ENCODE measurements around the gene SLC6A18. TPM values are rescaled to one million over a fixed set of nuclear protein-coding genes. Genes with fewer than 3 reads are reported as not detected.

SLC6A18 gene
- polyA plus RNA-seq, 1 of the 3 experiments (the other 2 are of a cell fraction) = not detected

DNA sequence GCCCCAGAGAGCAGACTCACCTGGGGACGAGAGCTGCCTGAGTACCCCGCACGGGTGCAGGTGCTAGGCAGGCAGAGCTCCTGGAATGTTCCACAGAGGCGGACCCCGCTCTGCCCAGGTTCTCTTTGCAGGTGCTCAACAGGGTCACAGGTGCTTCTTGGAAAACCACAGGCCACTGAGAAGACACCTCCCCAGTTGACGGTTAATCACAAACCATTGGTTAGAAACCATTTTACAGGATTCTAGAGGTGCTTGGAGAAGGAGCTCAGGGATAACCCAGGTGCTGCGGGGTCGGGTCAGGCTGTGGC lies 41.1 kb upstream of the SLC6A18 start:
- Histone ChIP-seq H3F3A (replicated peaks; ENCODE audit: insufficient read depth) (peaks cover 6% of the 10 kb centered on the region), H3K36me3 (replicated peaks in 1 of 2; ENCODE audit: control insufficient read depth in 1 of 2, insufficient read depth in 2 of 2, low read length in 1 of 2) (no peaks in the 10 kb centered on the region), H3K4me1 (ENCODE audit: control insufficient read depth in 1 of 2, insufficient read depth in 2 of 2, low read depth in 1 of 2, low read length in 1 of 2) (peaks cover 0 to 20% of the 10 kb centered on the region in 2 experiments; a peak in 1 of 4 replicates), H3K79me2 (ENCODE audit: insufficient read depth) (no peaks in the 10 kb centered on the region), H3K4me3 (ENCODE audit: low read depth in 2 of 2, low read length in 1 of 2) (no peak overlapping the region), H3K27me3 (ENCODE audit: insufficient read depth) (0 out of 2 replicates have a peak, but pooled peaks cover 3% of the 10 kb centered on the region), H3K9me3 (no peaks in the 10 kb centered on the region), H4K20me1 (ENCODE audit: insufficient read depth) (no peaks in the 10 kb centered on the region), H3K9ac (no peak overlapping the region), H2AFZ (ENCODE audit: low read depth) (no peak overlapping the region), H3K4me2 (no peak overlapping the region), H3K9me2 (no peaks in the 10 kb centered on the region), H3K27ac (ENCODE audit: low read depth in 2 of 2, low read length in 1 of 2) (no peak overlapping the region)
- no peak for DNase-seq
- WGBS (ENCODE audit: low lambda C conversion rate) = 90% methylated on average over 3 of the region's 8 CpGs
- CTCF ChIA-PET = interaction anchor here (1.1 to 6.5 kb wide), 5 partner anchors 10 to 459 kb away, joined by 3 to 76 read pairs (median 3); no protein-coding TSS in a partner anchor
- POLR2A ChIA-PET = no interaction called here
- no peak for TF ChIP-seq TAF1 (IDR thresholded peaks at IDR 0.05; ENCODE audit: borderline replicate concordance, low read depth, low read length)
- TF ChIP-seq, protein P1, sequence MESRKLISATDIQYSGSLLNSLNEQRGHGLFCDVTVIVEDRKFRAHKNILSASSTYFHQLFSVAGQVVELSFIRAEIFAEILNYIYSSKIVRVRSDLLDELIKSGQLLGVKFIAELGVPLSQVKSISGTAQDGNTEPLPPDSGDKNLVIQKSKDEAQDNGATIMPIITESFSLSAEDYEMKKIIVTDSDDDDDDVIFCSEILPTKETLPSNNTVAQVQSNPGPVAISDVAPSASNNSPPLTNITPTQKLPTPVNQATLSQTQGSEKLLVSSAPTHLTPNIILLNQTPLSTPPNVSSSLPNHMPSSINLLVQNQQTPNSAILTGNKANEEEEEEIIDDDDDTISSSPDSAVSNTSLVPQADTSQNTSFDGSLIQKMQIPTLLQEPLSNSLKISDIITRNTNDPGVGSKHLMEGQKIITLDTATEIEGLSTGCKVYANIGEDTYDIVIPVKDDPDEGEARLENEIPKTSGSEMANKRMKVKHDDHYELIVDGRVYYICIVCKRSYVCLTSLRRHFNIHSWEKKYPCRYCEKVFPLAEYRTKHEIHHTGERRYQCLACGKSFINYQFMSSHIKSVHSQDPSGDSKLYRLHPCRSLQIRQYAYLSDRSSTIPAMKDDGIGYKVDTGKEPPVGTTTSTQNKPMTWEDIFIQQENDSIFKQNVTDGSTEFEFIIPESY (IDR thresholded peaks at IDR 0.05; ENCODE audit: borderline replicate concordance, low read depth) = no peak
- TF ChIP-seq RXRA (IDR thresholded peaks at IDR 0.05; ENCODE audit: borderline replicate concordance, low read depth) = no peak
- TF ChIP-seq SIN3A (IDR thresholded peaks at IDR 0.05; ENCODE audit: borderline replicate concordance, low read depth, low read length) = no peak
- no peak for TF ChIP-seq REST (IDR thresholded peaks at IDR 0.05; ENCODE audit: low read depth, low read length)
- TF ChIP-seq POLR2AphosphoS5 (IDR thresholded peaks at IDR 0.05; ENCODE audit: low read depth, low read length) = no peak
- TF ChIP-seq, protein P2, sequence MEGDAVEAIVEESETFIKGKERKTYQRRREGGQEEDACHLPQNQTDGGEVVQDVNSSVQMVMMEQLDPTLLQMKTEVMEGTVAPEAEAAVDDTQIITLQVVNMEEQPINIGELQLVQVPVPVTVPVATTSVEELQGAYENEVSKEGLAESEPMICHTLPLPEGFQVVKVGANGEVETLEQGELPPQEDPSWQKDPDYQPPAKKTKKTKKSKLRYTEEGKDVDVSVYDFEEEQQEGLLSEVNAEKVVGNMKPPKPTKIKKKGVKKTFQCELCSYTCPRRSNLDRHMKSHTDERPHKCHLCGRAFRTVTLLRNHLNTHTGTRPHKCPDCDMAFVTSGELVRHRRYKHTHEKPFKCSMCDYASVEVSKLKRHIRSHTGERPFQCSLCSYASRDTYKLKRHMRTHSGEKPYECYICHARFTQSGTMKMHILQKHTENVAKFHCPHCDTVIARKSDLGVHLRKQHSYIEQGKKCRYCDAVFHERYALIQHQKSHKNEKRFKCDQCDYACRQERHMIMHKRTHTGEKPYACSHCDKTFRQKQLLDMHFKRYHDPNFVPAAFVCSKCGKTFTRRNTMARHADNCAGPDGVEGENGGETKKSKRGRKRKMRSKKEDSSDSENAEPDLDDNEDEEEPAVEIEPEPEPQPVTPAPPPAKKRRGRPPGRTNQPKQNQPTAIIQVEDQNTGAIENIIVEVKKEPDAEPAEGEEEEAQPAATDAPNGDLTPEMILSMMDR (IDR thresholded peaks at IDR 0.05) = no peak
- no peak for TF ChIP-seq MAX (IDR thresholded peaks at IDR 0.05; ENCODE audit: low read depth)
- TF ChIP-seq NRF1 (IDR thresholded peaks at IDR 0.05; ENCODE audit: low read depth, low read length) = no peak
- no peak for TF ChIP-seq FOXJ3 (CRISPR knock-in tag; IDR thresholded peaks at IDR 0.05)
- no peak for TF ChIP-seq GATA2 (CRISPR knock-in tag; IDR thresholded peaks at IDR 0.05)
- no peak for TF ChIP-seq TCF12 (IDR thresholded peaks at IDR 0.05)
- TF ChIP-seq GABPA (IDR thresholded peaks at IDR 0.05; ENCODE audit: low read depth) = no peak
- no peak for TF ChIP-seq YY1 (IDR thresholded peaks at IDR 0.05; ENCODE audit: low read depth)
- no peak for TF ChIP-seq FOXM1 (IDR thresholded peaks at IDR 0.05; ENCODE audit: low read depth)
- no peak for TF ChIP-seq FOSL2 (IDR thresholded peaks at IDR 0.05; ENCODE audit: borderline replicate concordance, low read depth)
- TF ChIP-seq JUND (IDR thresholded peaks at IDR 0.05) = no peak
- no peak for TF ChIP-seq RCOR1 (IDR thresholded peaks at IDR 0.05; ENCODE audit: low read length)
- TF ChIP-seq USF1 (IDR thresholded peaks at IDR 0.05; ENCODE audit: borderline replicate concordance, low read depth) = no peak
- TF ChIP-seq, protein P3, sequence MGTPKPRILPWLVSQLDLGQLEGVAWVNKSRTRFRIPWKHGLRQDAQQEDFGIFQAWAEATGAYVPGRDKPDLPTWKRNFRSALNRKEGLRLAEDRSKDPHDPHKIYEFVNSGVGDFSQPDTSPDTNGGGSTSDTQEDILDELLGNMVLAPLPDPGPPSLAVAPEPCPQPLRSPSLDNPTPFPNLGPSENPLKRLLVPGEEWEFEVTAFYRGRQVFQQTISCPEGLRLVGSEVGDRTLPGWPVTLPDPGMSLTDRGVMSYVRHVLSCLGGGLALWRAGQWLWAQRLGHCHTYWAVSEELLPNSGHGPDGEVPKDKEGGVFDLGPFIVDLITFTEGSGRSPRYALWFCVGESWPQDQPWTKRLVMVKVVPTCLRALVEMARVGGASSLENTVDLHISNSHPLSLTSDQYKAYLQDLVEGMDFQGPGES (IDR thresholded peaks at IDR 0.05; ENCODE audit: low read depth, low read length) = no peak

All from SK-N-SH (cell line).